ENCODE measurements around the gene BCO2. TPM values are rescaled to one million over a fixed set of nuclear protein-coding genes. Genes with fewer than 3 reads are reported as not detected.
"Not testable (repeated sequence)": the region's sequence is repeated elsewhere in the genome, so short reads cannot be mapped to it uniquely, and the experiment has no call there.

Gene BCO2
- total RNA-seq, 2 experiments from 2014 or later, result 1.2 to 2.4 TPM

DNA sequence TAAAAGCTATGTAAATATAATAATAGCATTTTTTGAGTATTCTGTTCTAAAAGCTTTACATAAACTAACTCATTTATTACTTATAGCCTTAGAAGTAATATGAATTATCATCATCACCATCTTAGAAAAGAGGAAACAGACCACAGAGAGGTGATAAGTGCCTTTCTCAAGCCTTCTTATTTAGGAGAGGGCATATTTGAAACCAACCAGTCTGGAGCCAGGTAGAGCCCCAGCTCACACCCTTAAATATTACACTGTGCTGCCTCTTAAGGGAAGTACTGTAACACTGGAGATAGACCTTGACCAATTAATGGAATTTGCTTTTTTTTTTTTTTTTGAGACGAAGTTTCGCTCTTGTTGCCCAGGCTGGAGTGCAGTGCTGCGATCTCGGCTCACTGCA, 2.3 kb downstream of the BCO2 start:
- CTCF ChIA-PET, result interaction anchor here (0.6 kb wide), 1 partner anchor 76 kb away, joined by 3 read pairs; no protein-coding TSS in a partner anchor
- H3K27ac Mint-ChIP-seq, result no peak overlapping the region
- H3K9me3 Mint-ChIP-seq, result no peaks in the 10 kb centered on the region
- DNase-seq, result no peak
- peaks cover 10% of the 10 kb centered on the region for H3K4me1 Mint-ChIP-seq
- no peaks in the 10 kb centered on the region for H3K36me3 Mint-ChIP-seq (ENCODE audit: low read depth)
- no peak overlapping the region for H3K4me3 Mint-ChIP-seq
- POLR2A ChIA-PET, result no interaction called here
- peaks cover 31% of the 10 kb centered on the region for H3K27me3 Mint-ChIP-seq

DNA sequence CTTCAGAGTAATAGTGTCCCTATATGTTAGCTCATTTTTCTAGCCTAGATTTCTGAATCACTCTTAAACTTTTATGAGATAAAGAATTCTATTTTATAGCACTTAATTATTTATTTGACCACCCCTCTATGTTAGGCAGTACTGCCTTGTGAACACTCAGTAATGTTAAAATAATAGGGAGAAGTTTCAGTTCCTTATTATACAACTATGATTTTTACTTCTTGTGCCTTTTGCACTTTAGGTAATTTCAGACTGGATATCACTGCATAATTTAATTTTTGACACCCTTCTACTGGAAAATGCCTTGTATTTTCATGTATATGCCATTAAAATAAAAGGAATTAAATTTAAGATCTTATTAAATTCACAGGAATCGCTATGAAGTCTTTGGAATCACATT, 3.1 kb downstream of the BCO2 start:
- Mint-ChIP-seq H3K27me3 (peaks cover 31% of the 10 kb centered on the region), H3K4me1 (peaks cover 10% of the 10 kb centered on the region), H3K4me3 (no peak overlapping the region), H3K9me3 (no peaks in the 10 kb centered on the region), H3K27ac (no peak overlapping the region), H3K36me3 (ENCODE audit: low read depth) (no peaks in the 10 kb centered on the region)
- no peak for DNase-seq
- CTCF ChIA-PET, result no interaction called here
- POLR2A ChIA-PET, result no interaction called here

DNA sequence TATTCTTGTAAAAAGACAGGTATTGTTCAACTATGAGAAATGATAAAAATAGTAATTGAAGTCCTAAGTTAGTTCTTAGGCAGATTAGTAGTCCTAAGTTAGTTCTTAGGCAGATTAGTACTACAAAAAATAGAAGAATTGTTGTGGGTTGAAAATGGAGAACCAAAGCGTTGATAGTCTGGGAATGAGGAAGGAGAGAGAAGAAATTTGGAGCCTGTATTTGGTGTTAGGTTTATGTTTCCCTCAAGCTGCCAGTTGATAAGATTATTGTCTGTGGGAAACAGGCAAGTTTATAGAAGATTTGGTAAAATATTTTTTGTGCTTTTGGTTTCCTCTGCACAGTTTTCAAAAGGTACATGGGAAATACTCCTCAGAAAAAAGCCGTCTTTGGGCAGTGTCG, 3.6 kb downstream of the BCO2 start:
- no peaks in the 10 kb centered on the region for H3K36me3 Mint-ChIP-seq (ENCODE audit: low read depth)
- ChIA-PET POLR2A (no interaction called here), CTCF (no interaction called here)
- peaks cover 31% of the 10 kb centered on the region for H3K27me3 Mint-ChIP-seq
- H3K27ac Mint-ChIP-seq, result no peak overlapping the region
- H3K9me3 Mint-ChIP-seq, result no peaks in the 10 kb centered on the region
- peaks cover 10% of the 10 kb centered on the region for H3K4me1 Mint-ChIP-seq
- no peak for DNase-seq
- no peak overlapping the region for H3K4me3 Mint-ChIP-seq

DNA sequence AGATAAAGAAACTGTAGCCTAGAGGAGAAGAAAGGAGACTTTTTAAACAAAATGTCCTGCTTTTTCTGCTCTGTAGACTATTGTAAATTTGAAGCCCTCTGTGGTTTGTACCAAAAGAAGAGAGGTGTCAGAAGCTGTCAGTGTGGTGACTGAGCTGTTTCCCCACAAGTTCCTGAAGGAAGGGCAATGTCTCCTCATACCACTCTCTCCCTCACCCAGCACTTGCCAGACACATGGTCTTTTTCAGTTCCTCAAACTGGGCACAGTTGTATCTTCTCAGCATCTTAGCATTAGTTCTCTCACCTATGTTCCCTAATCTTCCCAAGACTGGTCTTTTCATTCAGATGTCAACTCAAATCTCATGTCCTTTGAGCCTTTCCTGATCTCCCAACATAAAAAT, 4.3 kb downstream of the BCO2 start:
- H3K9me3 Mint-ChIP-seq, result no peaks in the 10 kb centered on the region

DNA sequence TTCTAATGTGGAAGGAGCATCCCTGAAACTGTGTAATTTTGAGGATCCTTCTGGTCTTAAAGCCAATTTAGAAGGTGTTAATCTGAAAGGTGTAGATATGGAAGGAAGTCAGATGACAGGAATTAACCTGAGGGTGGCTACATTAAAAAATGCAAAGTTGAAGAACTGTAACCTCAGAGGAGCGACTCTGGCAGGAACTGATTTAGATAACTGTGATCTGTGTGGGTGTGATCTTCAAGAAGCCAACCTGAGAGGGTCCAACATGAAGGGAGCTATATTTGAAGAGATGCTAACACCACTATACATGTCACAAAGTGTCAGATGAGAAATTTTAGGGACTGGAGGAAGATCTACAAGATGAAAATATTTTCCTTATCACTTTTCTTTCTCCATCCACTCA, 7.6 kb downstream of the BCO2 start:
- H3K4me3 Mint-ChIP-seq, result no peak overlapping the region
- no peak overlapping the region for H3K27ac Mint-ChIP-seq
- H3K36me3 Mint-ChIP-seq (ENCODE audit: low read depth), result no peaks in the 10 kb centered on the region
- peaks cover 17% of the 10 kb centered on the region for H3K27me3 Mint-ChIP-seq
- no peaks in the 10 kb centered on the region for H3K9me3 Mint-ChIP-seq
- POLR2A ChIA-PET, result no interaction called here
- no peak for DNase-seq
- CTCF ChIA-PET, result no interaction called here
- H3K4me1 Mint-ChIP-seq, result no peaks in the 10 kb centered on the region

More for the DNA sequence above, 4.3 kb downstream of the BCO2 start:
- Mint-ChIP-seq H3K4me3 (no peak overlapping the region), H3K36me3 (ENCODE audit: low read depth) (no peaks in the 10 kb centered on the region), H3K4me1 (peaks cover 9% of the 10 kb centered on the region), H3K27ac (no peak overlapping the region), H3K27me3 (peaks cover 30% of the 10 kb centered on the region)
- ChIA-PET POLR2A (no interaction called here), CTCF (no interaction called here)
- DNase-seq, result no peak

DNA sequence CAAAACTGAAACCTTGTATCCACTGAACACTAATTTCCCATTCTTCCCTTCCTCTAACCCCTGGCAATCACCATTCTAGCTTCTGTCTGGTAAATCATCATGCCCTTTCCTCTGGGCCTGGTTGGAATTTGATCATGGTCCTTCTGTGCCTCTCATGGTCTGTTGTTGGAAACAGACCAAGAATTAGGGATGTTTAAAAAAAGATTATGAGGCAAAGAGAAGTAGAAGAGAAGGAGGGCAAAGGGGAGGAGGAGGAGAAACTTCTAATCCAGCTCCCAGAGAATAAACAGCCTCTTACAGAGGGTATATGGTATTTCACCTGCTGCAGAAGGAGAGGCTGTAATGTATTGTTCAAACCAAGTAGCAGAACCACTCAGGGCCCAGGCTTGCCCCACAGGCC, 10.6 kb downstream of the BCO2 start:
- H3K27me3 Mint-ChIP-seq, result no peaks in the 10 kb centered on the region
- no peaks in the 10 kb centered on the region for H3K4me1 Mint-ChIP-seq
- no peak overlapping the region for H3K4me3 Mint-ChIP-seq
- CTCF ChIA-PET, result no interaction called here
- POLR2A ChIA-PET, result no interaction called here
- H3K36me3 Mint-ChIP-seq (ENCODE audit: low read depth), result no peaks in the 10 kb centered on the region
- H3K27ac Mint-ChIP-seq, result no peak overlapping the region
- H3K9me3 Mint-ChIP-seq, result no peaks in the 10 kb centered on the region
- DNase-seq, result no peak

DNA sequence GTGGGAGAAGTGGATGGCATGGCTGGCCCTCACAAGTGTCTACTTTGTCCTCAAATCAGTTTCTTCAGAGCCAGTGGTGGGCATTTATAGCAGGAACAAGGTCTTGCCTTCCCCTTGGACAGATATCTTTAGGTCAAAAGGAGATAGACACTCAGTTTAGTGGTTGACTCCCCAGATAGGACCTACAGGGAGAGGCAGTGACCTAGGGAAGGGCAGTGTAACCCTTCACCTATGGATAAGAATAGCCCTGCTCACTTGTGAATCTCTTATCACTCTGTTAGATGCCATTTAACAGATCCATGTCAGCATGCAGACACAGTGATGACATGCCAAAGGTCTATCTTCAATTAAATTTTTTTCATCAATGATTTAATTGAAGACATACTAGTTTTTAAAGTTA, 11.0 kb downstream of the BCO2 start:
- H3K4me1 Mint-ChIP-seq, result no peaks in the 10 kb centered on the region
- no peaks in the 10 kb centered on the region for H3K27me3 Mint-ChIP-seq
- no peak overlapping the region for H3K27ac Mint-ChIP-seq
- POLR2A ChIA-PET, result no interaction called here
- no peak for DNase-seq
- no peak overlapping the region for H3K4me3 Mint-ChIP-seq
- H3K36me3 Mint-ChIP-seq (ENCODE audit: low read depth), result no peaks in the 10 kb centered on the region
- CTCF ChIA-PET, result no interaction called here
- no peaks in the 10 kb centered on the region for H3K9me3 Mint-ChIP-seq

DNA sequence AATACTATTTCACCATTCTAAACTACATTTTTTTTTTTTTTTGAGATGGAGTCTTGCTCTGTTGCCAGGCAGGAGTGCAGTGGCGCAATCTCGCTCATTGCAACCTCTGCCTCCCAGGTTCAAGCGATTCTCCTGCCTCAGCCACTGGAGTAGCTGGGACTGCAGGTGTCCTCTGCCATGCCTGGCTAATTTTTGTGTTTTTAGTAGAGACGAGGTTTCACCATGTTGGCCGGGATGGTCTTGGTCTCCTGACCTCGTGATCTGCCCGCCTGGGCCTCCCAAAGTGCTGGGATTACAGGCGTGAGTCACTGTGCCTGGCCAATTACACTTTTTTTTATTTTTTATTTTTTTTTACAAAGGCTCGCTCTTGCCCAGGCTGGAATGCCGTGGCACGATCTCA, 19.8 kb downstream of the BCO2 start:
- H3K27ac Mint-ChIP-seq; H3K4me3 Mint-ChIP-seq; H3K27me3 Mint-ChIP-seq; H3K36me3 Mint-ChIP-seq (ENCODE audit: low read depth); POLR2A ChIA-PET; H3K4me1 Mint-ChIP-seq; H3K9me3 Mint-ChIP-seq; CTCF ChIA-PET; DNase-seq: not testable (repeated sequence)

DNA sequence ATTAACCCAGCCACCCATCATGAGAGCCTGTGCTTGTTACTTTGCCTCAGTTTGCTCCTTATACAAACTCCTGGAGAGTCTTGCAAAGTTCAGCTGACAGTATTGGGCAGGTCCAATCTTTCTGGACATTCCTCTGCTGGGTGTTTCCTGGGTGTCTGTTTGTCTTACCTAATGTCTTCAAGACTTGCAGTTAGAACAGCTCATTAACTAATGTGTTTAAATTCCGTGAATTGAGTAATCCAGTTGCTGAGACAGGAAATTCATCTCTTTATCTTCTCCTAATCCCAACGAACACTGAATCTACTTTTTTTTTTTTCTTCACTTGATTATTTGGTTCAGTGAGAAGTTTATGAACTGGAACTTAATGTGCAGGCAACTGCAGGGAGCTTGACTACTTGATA, 20.6 kb downstream of the BCO2 start:
- H3K4me3 Mint-ChIP-seq, result no peak overlapping the region
- H3K9me3 Mint-ChIP-seq, result no peaks in the 10 kb centered on the region
- ChIA-PET CTCF (interaction anchor here (0.6 kb wide), 2 partner anchors 486 to 490 kb away, joined by 3 read pairs; no protein-coding TSS in a partner anchor), POLR2A (no interaction called here)
- no peak for DNase-seq
- H3K27ac Mint-ChIP-seq, result no peak overlapping the region
- peaks cover 7% of the 10 kb centered on the region for H3K27me3 Mint-ChIP-seq
- H3K36me3 Mint-ChIP-seq (ENCODE audit: low read depth), result no peaks in the 10 kb centered on the region
- no peaks in the 10 kb centered on the region for H3K4me1 Mint-ChIP-seq

DNA sequence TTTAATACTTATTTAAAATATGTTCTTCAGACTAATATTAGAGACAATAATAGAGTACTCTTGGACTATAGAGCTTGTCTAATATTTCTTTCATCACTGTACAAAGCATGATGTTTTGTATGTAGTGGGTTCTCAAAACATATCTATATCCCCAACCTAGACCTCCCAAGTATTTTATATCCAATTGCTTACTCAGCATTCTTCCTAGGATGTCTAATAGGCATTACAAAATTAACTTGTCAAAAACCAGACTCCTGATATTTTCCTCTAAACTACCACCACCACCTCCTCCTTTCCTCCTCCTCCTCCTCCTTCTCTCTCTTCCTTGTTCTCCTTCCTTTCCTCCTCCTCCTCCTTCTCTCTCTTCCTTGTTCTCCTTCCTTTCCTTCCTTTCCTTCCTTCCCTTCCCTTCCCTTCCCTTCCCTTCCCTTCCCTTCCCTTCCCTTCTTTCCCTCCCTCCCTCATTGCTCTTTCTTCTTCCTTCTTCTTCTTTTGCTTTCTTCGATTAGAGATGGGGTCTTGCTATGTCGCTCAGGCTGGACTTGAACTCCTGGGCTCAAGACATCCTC, 21.3 kb downstream of the BCO2 start:
- POLR2A ChIA-PET, result no interaction called here
- no peak for DNase-seq
- no peak overlapping the region for H3K27ac Mint-ChIP-seq
- H3K4me3 Mint-ChIP-seq, result no peak overlapping the region
- no peaks in the 10 kb centered on the region for H3K4me1 Mint-ChIP-seq
- H3K9me3 Mint-ChIP-seq, result no peaks in the 10 kb centered on the region
- H3K27me3 Mint-ChIP-seq, result peaks cover 7% of the 10 kb centered on the region
- H3K36me3 Mint-ChIP-seq (ENCODE audit: low read depth), result no peaks in the 10 kb centered on the region
- CTCF ChIA-PET, result no interaction called here

DNA sequence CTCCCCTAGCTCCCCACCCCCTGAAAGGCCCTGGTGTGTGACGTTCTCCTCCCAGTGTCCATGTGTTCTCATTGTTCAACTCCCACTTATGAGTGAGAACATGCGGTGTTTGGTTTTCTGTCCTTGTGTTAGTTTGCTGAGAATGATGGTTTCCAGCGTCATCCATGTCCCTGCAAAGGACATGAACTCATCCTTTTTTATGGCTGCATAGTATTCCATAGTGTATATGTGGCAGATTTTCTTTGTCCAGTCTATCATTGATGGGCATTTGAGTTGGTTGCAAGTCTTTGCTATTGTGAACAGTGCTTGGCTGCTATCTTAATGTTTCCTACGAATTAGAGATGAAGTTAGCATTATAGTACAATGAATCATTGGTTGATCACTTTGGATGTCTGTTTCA, 23.8 kb downstream of the BCO2 start:
- POLR2A ChIA-PET; H3K27ac Mint-ChIP-seq; H3K9me3 Mint-ChIP-seq; H3K27me3 Mint-ChIP-seq; H3K4me1 Mint-ChIP-seq; H3K36me3 Mint-ChIP-seq (ENCODE audit: low read depth); CTCF ChIA-PET; H3K4me3 Mint-ChIP-seq; DNase-seq: not testable (repeated sequence)

DNA sequence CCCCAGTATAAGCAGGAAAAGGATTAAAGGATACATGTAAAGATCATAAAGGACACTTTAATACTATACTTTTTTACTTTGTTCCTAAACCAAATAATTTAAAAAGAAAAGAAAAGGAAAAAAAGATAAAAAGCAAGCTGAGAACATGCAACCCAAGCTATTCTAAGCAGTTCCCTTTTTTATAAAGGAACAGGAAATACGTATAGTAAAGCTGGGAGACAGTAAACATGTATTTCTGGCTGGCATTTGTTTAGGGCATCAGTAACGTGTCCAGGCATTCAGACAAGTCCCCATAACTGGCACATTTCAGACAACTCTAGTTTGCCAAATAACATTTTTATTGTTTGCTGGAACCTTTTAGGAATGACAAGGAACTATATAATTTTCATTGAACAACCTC, 24.9 kb downstream of the BCO2 start:
- Mint-ChIP-seq H3K27me3 (peaks cover 7% of the 10 kb centered on the region), H3K27ac (no peak overlapping the region), H3K36me3 (ENCODE audit: low read depth) (no peaks in the 10 kb centered on the region), H3K9me3 (no peaks in the 10 kb centered on the region), H3K4me1 (no peaks in the 10 kb centered on the region), H3K4me3 (no peak overlapping the region)
- CTCF ChIA-PET, result no interaction called here
- DNase-seq, result no peak
- POLR2A ChIA-PET, result no interaction called here

DNA sequence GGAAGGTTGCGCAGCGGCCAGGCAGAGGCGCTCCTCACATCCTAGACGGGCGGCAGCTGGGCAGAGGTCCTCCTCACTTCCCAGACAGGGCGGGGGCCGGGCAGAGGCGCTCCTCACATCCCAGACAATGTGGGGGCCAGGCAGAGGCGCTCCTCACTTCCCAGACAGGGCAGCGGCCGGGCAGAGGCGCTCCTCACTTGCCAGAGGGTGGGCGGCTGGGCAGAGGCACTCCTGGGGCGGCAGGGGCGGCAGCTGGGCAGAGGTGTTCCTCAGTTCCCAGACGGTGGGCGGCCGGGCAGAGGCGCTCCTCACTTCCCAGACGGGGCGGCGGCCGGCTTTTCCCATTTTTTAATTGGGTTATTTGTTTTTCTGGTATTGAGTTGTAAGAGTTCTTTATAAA, 30.8 kb downstream of the BCO2 start:
- H3K4me3 Mint-ChIP-seq, result no peak overlapping the region
- no peak for DNase-seq
- CTCF ChIA-PET, result no interaction called here
- no peaks in the 10 kb centered on the region for H3K36me3 Mint-ChIP-seq (ENCODE audit: low read depth)
- H3K27me3 Mint-ChIP-seq, result peaks cover 7% of the 10 kb centered on the region
- no peak overlapping the region for H3K27ac Mint-ChIP-seq
- POLR2A ChIA-PET, result no interaction called here
- peaks cover 2% of the 10 kb centered on the region for H3K4me1 Mint-ChIP-seq
- H3K9me3 Mint-ChIP-seq, result no peaks in the 10 kb centered on the region

DNA sequence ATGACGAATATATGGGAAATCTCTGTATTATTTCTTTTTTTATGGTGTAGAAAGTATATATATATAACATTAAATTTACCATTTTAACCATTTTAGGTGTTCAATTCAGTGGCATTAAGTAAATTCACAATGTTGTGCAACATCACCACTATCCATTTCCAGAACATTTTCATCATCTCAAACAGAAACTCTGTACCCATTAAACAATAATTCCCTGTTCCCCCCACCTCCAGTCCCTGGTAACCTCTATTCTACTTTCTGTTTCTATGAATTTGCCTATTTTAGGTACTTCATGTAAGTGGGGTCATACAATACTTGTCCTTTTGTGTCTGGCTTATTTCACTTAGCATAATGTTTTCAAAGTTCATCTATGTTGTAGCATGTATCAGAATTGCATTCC, 35.6 kb downstream of the BCO2 start:
- Mint-ChIP-seq H3K4me1 (peaks cover 12% of the 10 kb centered on the region), H3K4me3 (no peak overlapping the region), H3K9me3 (no peaks in the 10 kb centered on the region), H3K27ac (no peak overlapping the region), H3K27me3 (peaks cover 7% of the 10 kb centered on the region), H3K36me3 (ENCODE audit: low read depth) (no peaks in the 10 kb centered on the region)
- no peak for DNase-seq
- ChIA-PET CTCF (no interaction called here), POLR2A (no interaction called here)
